Subcutaneous abdominal adipose tissue (tissue), 5 donors: ENCODE results near the gene RTN4R.
"Not testable (repeated sequence)": the region's sequence is repeated elsewhere in the genome, so short reads cannot be mapped to it uniquely, and the experiment has no call there.

Experiments used
- H3K27ac ChIP-seq: one replicate; pipeline ENCODE4 v1.7.0; 2013; ENCODE audit warnings: low read depth, mild to moderate bottlenecking, inconsistent platforms, low read length, moderate library complexity
- H3K27me3 ChIP-seq, 5 donors: one replicate each; pipeline ENCODE4 v1.7.0; 2013; ENCODE audit warnings: low read length in 5 of 5, inconsistent platforms in 1 of 5; ENCODE audit not compliant: control insufficient read depth in 5 of 5, insufficient read depth in 4 of 5
- H3K36me3 ChIP-seq, 5 donors: one replicate each; pipeline ENCODE4 v1.7.0; 2013; ENCODE audit warnings: low read length in 5 of 5; ENCODE audit not compliant: control insufficient read depth in 5 of 5, insufficient read depth in 5 of 5
- H3K4me1 ChIP-seq, 5 donors: one replicate each; pipeline ENCODE4 v1.7.0; 2013; ENCODE audit warnings: low read length in 5 of 5, mild to moderate bottlenecking in 3 of 5, moderate library complexity in 1 of 5; ENCODE audit not compliant: control insufficient read depth in 5 of 5, insufficient read depth in 5 of 5
- H3K4me3 ChIP-seq, 5 donors: one replicate each; pipeline ENCODE4 v1.7.0; 2013; ENCODE audit warnings: low read length in 5 of 5, low read depth in 1 of 5
- H3K9ac ChIP-seq, 5 donors: one replicate each; pipeline ENCODE4 v1.7.0; 2013; ENCODE audit warnings: low read length in 5 of 5, mild to moderate bottlenecking in 4 of 5, moderate library complexity in 3 of 5
- H3K9me3 ChIP-seq, 5 donors: one replicate each; pipeline ENCODE4 v1.7.0; 2013; ENCODE audit warnings: low read length in 5 of 5; ENCODE audit not compliant: control insufficient read depth in 5 of 5
- donor health status: healthy.
- donor health status: healthy.
- donor health status: healthy.
- donor health status: healthy.
- donor health status: healthy.

Gene RTN4R

DNA sequence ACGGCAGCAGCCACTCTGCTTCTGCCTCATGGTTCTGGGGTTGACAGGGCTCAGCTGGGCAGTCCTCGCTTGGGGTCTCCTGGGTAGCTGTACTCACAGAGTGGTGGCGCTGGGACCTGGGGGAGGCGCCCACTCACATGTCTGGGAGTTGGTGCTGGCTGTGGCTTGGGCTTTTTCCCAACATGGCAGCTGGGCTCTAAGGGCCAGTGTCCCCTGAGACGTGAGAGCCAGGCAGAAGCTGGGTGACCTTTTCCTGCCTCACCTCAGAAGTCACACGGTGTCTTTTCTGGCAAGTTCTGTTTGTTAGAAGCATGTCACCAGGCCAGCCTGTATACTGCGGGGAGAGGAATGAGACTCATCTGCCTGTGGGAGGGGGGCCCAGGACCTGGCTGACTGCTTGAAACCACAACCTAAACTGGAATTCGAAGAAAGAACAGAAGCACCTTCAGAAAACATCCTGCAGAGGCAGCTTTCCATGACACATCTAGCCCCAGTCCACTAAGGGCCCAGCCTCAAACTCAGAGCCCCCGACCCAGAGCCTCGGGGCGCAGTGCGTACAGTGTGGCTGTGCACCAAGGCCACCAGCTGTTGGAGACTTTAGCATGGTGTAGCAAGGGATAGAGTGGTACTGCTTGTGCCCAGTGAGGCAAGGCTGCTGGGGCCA lies 37.2 kb upstream of the RTN4R start:
- H3K4me3 ChIP-seq, H3K9ac ChIP-seq, H3K9me3 ChIP-seq, H3K27ac ChIP-seq, H3K4me1 ChIP-seq, H3K36me3 ChIP-seq: not testable (repeated sequence)
- peaks cover 0 to 25% (median 10%) of the 10 kb centered on the region in 5 donors for H3K27me3 ChIP-seq

DNA sequence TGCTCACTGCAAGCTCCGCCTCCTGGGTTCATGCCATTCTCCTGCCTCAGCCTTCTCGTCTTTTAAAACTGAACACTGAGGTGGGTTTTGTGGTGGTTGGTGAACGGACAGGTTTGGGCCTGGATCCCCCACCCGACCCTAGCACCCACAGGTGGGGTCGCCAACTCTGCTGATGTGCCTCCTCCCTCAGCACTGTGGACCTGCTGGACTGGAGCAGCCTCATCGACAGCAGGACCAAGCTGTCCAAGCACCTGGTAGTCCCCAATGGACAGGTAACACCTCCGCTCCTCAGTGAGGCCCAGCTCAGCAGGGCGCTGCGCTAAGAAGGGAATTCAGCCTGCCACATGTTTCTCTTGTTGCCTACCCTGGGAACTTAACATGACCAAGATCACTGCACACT lies 36.5 kb upstream of the RTN4R start:
- no peak overlapping the region for H3K4me3 ChIP-seq
- no peak overlapping the region for H3K9ac ChIP-seq
- H3K27ac ChIP-seq: no peak overlapping the region
- H3K4me1 ChIP-seq: peaks cover 0 to 6% (median 5%) of the 10 kb centered on the region in 5 donors
- H3K36me3 ChIP-seq: no peaks in the 10 kb centered on the region
- H3K27me3 ChIP-seq: peaks cover 0 to 25% (median 10%) of the 10 kb centered on the region in 5 donors
- no peaks in the 10 kb centered on the region for H3K9me3 ChIP-seq

DNA sequence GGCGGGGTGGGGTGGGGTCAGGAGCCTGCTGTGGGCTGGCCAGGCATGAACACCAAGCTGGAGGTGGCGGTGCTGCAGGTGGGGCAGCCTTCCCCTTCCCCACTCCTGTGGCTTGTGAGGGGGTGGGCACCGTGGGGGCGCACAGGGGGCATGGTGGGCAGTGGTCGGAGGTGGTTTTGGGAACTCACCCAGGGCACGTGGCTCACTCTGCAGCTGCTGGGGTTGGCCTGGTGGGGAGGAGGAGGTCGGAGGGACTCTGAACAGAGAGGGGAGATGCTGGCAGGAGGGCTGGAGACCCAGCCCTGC lies 35.1 kb upstream of the RTN4R start:
- not testable (repeated sequence) for H3K36me3 ChIP-seq, H3K27ac ChIP-seq, H3K9me3 ChIP-seq, H3K4me3 ChIP-seq, H3K9ac ChIP-seq
- Histone ChIP-seq H3K4me1 (peaks cover 0 to 15% (median 13%) of the 10 kb centered on the region in 5 donors), H3K27me3 (peaks cover 0 to 25% (median 10%) of the 10 kb centered on the region in 5 donors)

DNA sequence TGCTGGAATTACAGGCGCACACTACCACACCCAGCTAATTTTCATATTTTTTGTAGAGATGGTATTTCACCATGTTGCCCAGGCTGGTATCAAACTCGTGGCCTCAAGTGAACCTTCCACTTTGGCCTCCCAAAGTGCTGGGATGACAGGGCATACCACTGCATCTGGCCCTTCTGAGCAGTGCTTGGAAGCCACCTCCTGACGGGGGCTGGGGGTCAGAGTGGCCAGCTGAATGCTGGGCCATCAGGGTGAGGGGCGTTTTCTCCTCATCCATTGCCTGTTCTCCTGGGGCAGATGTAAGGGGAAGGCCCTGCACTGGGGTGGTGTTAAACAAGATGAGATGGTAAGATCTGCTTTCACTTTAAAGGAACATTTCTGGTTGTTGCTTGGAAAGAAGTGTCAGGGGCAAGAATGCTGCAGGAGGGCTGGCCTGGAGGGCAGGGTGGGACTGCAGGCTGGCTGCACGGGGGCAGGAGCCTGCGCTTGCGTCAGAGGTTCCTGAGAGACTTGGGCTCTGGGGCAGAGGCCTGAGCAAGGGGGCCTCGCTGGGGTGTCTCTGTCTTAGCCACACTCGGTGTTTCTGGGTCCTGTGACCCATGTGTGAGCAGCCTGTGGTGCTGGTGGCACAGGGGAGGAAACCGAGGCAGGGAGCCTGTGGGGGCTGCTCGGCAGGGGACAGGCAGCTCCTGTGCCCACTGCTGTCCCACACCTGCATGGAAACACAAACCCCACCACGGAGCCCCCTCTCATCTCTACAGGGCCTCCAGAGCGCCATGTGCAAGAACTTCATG lies 34.5 kb upstream of the RTN4R start:
- H3K4me3 ChIP-seq: no peak overlapping the region
- H3K27me3 ChIP-seq: peaks cover 0 to 25% (median 10%) of the 10 kb centered on the region in 5 donors
- no peaks in the 10 kb centered on the region for H3K9me3 ChIP-seq
- no peak overlapping the region for H3K9ac ChIP-seq
- no peak overlapping the region for H3K27ac ChIP-seq
- H3K36me3 ChIP-seq: no peaks in the 10 kb centered on the region
- H3K4me1 ChIP-seq: peaks cover 0 to 15% (median 13%) of the 10 kb centered on the region in 5 donors

DNA sequence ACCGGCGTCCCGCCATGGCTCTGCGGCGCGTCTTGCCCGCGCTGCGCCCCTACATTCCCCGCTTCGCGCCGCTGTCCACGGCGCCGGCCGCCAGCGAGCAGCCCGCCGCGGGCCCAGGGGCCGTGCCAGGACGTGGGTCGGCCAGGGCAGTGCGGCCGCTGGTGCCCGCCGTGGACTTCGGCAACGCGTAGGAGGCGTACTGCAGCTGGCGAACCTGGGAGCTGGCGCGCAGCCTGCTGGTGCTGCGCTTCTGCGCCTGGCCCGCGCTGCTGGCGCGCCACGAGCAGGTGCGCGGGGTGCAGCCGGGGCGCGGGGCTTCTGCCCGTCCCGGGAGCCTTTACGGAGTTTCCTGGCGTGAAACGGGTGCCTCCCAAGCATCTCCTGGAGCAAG lies 31.6 kb upstream of the RTN4R start:
- H3K36me3 ChIP-seq: no peaks in the 10 kb centered on the region
- H3K9ac ChIP-seq: no peak overlapping the region
- H3K9me3 ChIP-seq: no peaks in the 10 kb centered on the region
- peak overlapping the region; percentile 40 to 71 (median 62) for H3K4me3 ChIP-seq
- H3K4me1 ChIP-seq: peaks cover 0 to 15% (median 13%) of the 10 kb centered on the region in 5 donors
- H3K27me3 ChIP-seq: peaks cover 0 to 20% (median 7%) of the 10 kb centered on the region in 5 donors
- H3K27ac ChIP-seq: no peak overlapping the region

DNA sequence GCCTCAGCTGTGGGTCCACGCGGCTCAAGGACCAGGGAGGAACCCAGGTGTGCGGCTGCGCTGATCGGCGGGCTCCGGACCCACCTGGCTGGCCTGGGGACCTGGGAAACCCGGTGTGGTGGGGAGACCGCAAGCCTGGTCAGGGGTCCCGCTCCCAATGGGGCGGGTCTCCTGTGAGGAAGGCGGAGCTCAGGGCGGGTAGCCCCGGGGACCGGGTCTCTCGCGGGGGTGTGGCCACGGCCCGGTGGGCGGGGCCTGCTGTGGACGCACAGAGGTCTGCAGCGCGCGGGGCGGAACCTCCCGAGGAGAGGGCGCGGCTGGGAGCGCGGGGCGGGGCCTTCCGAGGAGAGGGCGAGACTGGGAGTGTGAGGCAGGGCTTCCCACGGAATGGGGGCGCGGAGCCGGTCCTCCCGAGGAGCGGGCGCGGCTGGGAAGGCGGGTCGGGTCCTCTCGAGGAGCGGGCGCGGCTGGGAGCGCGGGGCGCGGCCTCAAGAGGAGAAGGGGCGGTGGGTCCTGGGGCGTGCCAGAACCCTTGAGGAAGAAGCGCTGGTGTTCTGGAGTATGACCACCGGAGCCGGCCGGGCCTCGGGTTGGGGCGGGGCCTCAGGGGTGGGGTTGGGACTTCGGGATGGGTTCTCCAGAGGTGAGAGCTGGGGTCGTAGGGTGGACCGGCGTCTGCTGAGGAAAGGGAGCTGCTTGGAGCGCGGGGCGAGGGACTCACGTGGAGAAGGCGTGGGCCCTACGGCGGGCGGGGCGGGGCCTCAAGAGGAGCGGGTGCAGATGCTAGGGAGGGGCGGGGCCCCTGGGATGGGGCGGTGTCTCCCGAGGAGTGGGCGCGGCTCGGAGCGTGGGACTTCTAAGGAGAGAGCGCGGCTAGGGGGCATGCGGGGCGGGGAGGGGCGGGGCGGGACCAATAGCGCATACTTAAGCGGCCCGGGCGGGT lies 31.0 kb upstream of the RTN4R start:
- Histone ChIP-seq H3K36me3 (no peaks in the 10 kb centered on the region), H3K27me3 (peaks cover 0 to 18% (median 7%) of the 10 kb centered on the region in 5 donors), H3K4me1 (peaks cover 0 to 15% (median 13%) of the 10 kb centered on the region in 5 donors), H3K4me3 (peak overlapping the region in 4 of 5 donors; percentile 17 to 71 (median 66)), H3K9me3 (no peaks in the 10 kb centered on the region), H3K27ac (no peak overlapping the region), H3K9ac (peak overlapping the region in 1 of 5 donors; percentile 11)

DNA sequence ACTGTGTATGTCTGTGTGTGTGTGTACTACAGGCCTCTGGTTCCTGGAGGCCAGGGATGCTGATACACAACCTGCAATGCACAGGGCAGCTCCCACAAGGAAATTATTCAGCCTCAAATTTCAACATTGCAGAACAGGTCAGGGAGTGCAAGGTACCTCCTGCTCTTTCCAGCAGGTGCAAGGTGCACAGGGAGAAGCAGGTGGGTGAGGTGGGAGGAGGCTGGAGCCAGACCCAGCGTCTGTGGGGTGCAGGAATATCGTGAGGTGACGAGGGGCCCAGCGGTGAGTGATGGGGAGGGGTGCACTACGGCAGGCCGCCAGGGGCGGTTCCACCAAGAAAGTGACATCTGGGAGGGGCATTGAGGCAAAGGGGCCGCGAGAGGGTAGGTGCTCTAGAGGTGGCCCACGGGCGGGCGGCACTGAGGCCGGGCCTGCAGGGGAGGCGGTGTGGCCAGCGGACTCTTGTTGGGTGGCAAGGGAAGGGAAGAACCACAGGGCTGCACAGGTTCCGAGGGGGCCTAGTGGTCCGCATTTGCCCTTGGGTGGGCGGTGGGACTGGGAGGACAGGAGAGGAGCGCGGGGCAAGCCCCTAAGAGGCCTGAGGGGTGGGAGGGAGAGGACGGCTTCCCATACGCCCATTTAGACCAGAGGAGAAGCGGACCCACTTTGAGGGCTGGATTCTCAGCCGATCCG lies 30.1 kb upstream of the RTN4R start:
- no peak overlapping the region for H3K9ac ChIP-seq
- peaks cover 0 to 15% (median 13%) of the 10 kb centered on the region in 5 donors for H3K4me1 ChIP-seq
- peaks cover 0 to 18% (median 7%) of the 10 kb centered on the region in 5 donors for H3K27me3 ChIP-seq
- H3K9me3 ChIP-seq: no peaks in the 10 kb centered on the region
- H3K4me3 ChIP-seq: peak overlapping the region in 1 of 5 donors; percentile 71
- H3K27ac ChIP-seq: no peak overlapping the region
- no peaks in the 10 kb centered on the region for H3K36me3 ChIP-seq

DNA sequence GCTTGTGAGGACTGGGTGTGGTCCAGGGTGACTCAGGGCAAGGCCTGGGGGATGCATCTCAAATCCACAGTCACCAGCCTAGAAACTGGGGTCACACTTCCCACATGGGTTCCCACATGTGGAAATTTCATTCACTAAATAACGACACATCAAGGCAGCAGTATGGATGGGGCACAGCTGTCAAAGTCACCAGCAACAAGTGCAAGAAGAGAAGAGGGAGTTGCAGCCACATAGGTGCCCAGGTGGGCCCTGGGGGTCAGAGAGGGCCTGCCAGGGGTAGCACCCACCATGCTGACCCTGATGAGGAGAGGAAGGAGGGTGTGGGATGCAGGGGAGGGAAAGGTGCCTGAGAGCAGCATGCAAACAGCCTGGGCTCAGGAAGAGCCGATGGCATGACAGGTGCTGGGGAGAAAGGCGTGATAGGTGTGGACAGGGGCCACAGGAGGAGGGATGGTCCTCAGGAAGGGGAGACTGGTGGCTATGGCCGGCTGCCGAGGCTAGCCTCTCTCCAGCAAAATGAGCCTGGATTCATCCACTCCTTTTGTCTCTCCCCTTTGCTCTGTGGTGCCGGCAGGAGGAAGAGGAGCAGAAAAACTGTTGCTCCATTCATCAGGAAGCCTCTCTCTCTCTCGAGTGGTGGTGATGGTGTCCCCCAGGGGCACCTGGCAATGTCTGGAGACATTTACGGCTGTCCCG lies 29.4 kb upstream of the RTN4R start:
- H3K27ac ChIP-seq: no peak overlapping the region
- no peaks in the 10 kb centered on the region for H3K9me3 ChIP-seq
- peaks cover 0 to 15% (median 13%) of the 10 kb centered on the region in 5 donors for H3K4me1 ChIP-seq
- H3K9ac ChIP-seq: no peak overlapping the region
- H3K27me3 ChIP-seq: peaks cover 0 to 14% (median 5%) of the 10 kb centered on the region in 5 donors
- H3K4me3 ChIP-seq: no peak overlapping the region
- H3K36me3 ChIP-seq: no peaks in the 10 kb centered on the region

DNA sequence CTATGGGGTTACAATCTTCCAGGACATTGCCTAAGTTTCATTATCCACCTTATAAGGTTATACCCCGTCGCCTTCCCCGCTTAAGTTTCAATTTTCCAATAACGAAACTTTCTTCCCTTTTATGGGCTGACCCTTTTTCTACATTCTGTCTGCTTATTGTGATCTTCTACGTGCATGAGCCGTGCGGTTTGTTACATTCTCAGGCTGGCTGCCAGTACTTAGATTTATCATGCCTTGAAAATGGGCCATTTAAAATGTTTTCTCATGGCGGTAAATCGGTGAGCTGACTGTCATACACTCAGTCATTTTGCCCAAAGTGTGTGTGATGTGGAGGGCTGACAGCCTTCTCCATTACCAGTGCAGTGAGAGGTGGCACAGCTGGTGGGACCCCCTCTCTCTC lies 28.5 kb upstream of the RTN4R start:
- no peak overlapping the region for H3K4me3 ChIP-seq
- no peak overlapping the region for H3K9ac ChIP-seq
- peaks cover 0 to 12% (median 2%) of the 10 kb centered on the region in 5 donors for H3K27me3 ChIP-seq
- peaks cover 0 to 15% (median 13%) of the 10 kb centered on the region in 5 donors for H3K4me1 ChIP-seq
- H3K27ac ChIP-seq: no peak overlapping the region
- no peaks in the 10 kb centered on the region for H3K36me3 ChIP-seq
- no peaks in the 10 kb centered on the region for H3K9me3 ChIP-seq
